NCI-H1694 treated with DMSO at 0.1 percent for 48 hours (cell line): ENCODE results near the gene CLCNKA.

ENCODE experiments used
- DNase-seq: peaks from one replicate; lab custom pipeline; 2025; lab: John Stamatoyannopoulos, UW

Gene CLCNKA

DNA sequence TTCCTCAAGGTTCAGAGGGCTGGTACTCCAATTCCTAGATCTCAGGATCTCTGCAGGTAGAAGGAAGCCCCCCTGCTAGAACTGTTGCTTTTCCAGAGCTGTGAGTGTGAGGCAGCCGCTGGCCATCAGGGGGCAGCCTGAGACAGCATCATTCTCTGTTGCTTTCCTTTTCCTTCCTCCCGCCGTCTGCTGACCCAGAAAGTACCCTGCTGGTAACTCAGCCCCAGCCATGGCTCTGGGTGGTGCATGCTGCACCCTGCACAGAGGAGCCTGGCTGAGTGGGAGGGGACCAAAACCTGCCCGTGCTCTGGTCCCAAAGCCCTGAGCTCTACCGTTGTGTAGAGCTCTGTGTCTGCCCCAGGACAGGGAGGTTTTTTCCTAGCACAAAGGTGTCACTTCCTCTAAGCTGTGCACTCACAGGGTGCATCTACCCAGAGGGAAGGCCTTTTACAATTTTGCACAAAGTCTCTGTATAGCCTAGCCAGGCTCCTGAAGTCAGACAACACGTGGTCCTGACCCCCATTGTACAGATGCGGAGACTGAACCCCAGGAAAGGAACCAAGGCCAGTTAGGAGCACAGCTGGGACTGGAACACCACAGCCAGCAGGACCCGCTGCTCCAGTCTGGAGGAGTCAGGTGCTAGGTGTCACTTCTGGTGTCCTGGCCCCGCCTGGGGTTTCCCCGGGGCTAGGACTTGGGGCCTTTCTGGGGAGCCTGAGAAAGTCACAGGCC, 57.3 kb downstream of the CLCNKA start:
- DNase-seq = peak; percentile 68

DNA sequence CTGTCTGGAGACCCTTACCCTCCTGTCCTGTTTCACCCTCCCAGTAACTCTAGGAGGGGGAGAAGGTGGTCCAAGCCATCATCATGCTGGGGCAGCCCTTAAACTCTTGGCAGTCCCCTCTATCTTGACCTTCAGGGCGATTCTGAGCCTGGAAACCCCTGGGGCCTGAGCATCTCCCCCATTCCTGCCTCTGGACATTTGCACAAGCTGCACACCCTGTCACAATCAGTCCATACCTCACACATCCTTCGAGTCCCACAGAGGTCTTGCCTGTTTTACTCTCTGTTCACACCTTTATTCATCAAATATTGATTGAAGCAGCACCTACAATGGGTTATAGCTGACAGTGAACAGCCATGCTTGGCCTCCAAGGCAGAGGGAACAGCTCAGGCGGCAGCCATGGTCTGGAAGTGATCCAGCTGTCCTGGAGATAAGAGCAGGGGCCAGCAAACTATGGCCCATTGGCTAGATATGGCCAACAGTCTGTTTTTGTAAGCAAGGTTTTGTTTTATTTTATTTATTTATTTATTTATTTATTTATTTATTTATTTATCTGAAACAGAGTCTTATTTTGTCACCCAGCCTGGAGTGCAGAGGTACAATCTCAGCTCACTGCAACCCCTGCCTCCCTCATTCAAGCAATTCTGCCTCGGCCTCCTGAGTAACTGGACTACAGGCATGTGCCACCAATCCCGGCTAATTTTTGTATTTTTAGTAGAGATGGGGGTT, 58.8 kb downstream of the CLCNKA start:
- no peak for DNase-seq

DNA sequence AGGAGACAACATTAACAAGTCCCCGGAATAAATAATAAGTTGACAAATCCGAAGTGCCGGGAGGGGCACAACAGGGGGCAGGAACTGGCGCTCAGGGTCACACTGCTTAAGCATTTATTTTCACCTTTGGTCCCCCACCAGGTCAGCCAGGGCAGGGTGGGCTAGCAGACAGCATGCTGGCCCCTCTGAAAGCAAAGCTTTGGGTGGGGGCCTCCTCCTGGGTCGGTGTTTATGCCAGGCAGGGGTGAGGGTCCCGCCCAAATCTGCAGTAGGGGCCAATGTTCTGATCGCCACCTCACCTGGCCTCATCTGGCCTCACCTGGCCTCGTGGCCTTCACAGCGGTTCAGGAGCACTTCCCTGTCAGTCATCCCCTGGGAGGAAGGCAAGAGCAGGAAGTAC, 59.8 kb downstream of the CLCNKA start:
- DNase-seq = no peak

DNA sequence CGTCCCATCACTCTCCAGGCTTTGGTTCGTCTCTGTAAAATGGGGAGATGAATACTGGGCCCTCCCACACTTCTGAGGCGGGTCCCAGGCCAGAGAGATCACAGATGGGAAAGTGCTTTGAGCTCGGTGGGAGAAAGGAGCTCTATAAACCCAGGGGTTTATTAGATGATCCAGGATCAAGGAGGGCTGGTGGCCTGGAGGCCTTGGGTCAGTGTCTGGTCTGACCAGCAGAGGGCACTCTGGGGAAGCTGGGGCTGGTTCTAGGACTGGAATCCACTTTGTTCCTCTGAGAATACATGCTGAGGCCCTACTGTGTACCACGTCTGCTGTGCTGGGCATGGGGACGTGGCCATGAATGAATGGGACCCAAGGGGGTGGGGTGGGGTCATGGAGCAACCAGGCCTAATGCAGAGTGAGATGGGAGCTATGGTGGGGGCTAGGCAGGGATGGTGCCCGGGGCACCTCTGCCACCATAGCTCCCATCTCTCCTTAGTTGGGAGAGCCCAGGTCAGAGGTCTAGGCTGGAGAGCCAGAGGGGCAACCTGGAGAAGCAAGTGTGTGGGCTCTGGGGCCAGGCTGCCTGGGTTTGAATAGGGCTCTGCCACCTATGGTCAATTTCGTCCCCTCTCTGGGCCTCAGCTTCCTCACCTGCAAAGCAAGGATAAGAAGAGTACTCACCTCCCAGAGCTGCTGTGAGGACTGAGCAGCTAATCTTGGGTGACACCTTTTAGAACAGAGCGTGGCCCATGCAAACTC, 60.6 kb downstream of the CLCNKA start:
- no peak for DNase-seq

DNA sequence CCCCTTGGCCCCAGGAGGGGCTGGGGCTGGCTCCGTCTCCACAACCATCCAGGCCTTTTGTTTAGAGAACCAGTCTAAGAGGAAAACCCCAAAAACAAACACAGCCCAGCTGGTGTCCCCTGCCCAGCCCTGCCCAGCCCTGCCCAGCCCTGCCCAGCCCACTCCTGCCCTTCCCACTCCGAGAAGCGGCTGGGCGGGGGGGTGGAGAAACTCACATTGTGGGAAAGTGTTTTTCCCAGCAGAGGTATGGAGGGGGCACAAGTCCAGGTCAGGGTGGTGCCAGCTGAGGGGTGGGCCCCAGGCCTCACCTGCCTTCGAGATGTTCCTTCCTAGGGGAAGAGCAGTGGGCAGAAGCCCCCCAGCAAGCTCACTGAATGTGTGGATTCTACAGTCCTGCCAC, 61.6 kb downstream of the CLCNKA start:
- DNase-seq = no peak
